HG02642 (cell line): ENCODE results near the gene ZC3H15.
"Not testable (repeated sequence)": the region's sequence is repeated elsewhere in the genome, so short reads cannot be mapped to it uniquely, and the experiment has no call there.

ENCODE experiments used
- ATAC-seq: cut with Tn5 transposase; IDR thresholded peaks from one replicate; pipeline ENCODE4 v1.9.1; 2021; ENCODE audit warnings: mild to moderate bottlenecking; ENCODE audit not compliant: unreplicated experiment, poor library complexity

ZC3H15 gene

DNA sequence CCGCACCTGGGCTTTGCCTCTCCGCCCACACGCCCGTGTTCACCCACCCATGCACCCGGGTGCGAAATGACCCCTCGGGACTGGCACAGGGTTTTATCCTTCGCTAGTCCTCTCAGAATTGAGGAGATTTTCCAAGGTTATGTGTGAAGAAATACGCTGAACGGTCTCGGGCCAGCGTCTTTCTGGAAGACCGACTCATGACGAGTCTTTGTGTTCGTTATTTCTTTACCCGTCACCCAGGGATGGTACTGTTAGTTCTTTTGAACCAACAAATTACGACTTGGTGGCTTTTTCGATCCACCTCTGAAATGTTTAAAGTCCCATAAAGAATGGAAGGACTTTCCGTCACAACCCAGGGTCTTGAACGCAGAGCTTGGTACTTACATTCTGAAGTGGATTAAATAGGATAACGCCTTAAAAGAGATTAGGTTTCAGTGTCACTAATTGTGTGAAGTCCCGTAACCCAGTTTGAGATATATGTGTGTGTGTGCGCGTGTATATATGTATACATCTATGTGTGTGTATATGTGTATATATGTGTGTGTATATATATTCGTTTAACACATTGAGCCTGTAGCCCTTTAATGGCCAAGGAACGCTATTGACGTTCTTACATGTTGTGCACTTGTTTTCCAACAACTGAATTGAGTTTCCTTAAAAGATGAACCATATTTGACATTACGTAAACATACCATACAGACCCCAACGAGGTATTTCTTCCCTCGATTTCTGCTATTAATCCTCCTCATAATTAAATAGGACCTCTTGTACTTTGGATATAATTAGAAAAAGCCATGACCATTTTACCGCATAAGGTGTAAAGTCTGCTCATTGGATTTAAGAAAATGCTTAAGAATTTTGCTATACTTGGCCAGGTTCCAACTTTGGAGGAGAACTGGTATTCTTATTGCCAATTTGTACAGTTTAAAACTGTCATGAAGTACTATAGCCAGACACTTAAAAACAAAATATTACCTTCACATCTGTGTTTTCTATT is 889 bp downstream of the ZC3H15 start:
- ATAC-seq = no peak

- no peak for ATAC-seq
Observed at GRCh38 chr2:186493564-186494085, 7.6 kb downstream of the ZC3H15 start.

DNA sequence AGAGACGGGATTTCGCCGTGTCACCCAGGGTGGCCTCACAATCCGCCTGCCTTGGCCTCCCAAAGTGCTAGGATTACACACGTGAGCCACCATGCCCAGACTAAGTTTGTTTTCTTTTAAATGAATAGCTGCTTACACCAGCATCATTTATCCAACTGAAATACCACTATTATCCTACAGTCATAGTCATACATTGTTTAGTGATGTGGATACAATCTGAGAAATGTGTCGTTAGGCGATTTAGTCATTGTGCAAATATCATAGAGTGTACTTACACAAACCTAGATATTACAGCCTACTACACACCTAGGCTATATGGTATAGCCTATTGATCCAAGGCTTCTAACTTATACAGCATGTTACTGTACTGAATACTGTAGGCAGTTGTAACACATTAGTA is 10.3 kb downstream of the ZC3H15 start:
- no peak for ATAC-seq

DNA sequence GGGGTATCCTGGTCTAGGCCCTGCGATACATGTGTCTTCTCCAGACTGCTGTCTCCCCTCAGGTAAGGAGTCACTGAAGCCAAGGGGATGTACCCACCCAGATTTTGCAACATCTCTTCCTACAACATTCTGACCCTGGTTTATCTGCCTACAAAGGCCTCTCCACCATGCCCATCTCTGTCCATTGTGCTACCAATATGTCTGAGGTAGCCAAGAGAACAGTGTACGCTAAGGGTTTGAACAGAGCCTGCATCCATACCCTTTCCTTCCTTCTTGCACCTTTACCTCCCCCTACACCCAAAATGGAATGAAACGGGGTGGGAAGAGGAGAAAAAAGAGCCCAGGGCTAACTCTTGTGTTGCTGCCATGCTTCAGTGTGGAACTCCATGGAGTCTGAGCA is 11.9 kb downstream of the ZC3H15 start:
- ATAC-seq = no peak

GRCh38 chr2:186498834-186499233 is 12.8 kb downstream of the ZC3H15 start:
- no peak for ATAC-seq

DNA sequence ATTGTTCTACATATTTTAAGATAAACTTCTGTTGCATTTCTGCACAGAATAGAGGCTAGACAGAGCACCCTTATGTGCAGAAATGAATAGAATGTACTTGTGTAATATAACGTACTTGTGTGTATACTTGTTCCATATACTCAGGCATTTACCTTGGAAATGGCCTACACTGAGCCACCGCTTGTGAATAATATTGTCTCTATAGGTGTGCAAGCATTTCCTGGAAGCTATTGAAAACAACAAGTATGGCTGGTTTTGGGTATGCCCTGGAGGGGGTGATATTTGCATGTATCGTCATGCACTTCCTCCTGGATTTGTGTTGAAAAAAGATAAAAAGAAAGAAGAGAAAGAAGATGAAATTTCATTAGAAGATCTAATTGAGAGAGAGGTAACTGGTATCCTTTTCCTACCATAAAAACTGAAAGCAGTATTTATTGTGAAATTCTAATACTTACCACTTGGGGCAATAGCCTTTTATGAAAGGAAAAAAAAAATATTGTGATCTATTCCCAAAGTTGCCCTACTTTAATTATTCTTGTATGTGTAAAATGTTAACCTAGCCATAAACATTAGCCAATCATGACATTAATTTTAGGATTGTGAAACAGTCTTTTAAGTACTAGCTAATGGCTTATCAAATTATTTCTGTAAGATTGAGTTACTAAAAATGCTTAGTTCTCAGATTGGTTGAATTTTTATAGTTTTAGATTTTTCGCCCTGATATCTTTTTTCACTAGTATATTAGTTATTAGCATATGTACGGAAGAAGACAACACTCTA is 18.0 kb downstream of the ZC3H15 start:
- peak; percentile 58 for ATAC-seq

DNA sequence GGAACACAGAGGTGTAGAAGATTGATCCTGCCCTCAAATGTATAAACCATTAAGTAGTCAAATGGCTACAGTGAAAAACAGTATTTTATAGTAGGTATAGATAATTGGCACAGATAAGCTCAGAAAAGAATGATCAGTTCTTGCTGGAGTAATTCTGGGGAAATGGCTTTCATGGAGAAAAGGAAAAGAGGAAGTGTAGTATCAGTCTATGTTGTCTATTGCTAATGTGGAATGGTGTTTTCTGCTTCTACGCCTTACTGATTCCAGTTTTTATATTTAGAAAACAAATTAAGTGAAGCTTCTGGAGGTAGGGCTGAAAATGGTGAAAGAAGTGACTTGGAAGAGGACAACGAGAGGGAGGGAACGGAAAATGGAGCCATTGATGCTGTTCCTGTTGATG is 22.2 kb downstream of the ZC3H15 start:
- no peak for ATAC-seq

- no peak for ATAC-seq
Observed at GRCh38 chr2:186515376-186515775, 29.3 kb downstream of the ZC3H15 start.

DNA sequence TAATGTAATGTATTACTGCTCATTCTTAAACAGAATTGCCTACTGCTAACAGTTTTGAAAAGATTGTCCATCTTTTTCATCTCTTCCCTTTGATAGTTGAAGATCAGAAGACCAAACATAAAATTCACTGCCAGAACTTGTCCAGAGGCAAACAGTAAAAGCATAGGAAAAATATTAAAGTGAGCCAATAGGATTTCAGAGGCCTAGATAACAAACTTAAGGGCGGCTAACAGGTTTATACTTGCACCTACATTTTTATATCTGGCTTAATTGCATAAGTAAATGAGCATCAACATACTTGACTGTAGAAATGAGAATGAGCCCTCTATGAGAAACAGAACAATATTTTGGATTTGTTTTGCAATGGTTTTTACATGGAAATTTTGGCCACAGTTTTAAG is 30.3 kb downstream of the ZC3H15 start:
- ATAC-seq = no peak

GRCh38 chr2:186517090-186517489 is 31.0 kb downstream of the ZC3H15 start:
- ATAC-seq = no peak

- no peak for ATAC-seq
Observed at GRCh38 chr2:186518291-186518690, 32.2 kb downstream of the ZC3H15 start.

DNA sequence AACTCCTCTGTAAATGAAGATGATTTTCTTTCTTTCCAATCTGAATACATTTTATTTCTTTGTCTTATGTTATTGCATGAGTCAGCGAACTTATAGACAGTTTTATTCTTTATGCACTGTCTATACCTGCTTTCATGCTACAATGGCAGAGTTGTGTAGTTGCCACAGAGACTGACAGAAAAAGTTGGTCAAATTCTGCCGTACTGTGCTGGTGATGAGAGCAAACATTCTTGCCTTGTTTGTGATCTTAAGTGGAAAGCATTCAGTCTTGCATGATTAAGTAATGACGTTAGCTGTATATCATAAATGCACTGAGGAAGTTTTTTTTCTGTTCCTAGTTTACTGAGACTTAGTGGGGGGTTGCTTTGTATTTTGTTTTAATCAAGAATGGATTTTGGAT is 32.9 kb downstream of the ZC3H15 start:
- ATAC-seq = no peak

- ATAC-seq = not testable (repeated sequence)
Observed at GRCh38 chr2:186521570-186522153, 35.6 kb downstream of the ZC3H15 start.

GRCh38 chr2:186522450-186522849 is 36.4 kb downstream of the ZC3H15 start:
- no peak for ATAC-seq

DNA sequence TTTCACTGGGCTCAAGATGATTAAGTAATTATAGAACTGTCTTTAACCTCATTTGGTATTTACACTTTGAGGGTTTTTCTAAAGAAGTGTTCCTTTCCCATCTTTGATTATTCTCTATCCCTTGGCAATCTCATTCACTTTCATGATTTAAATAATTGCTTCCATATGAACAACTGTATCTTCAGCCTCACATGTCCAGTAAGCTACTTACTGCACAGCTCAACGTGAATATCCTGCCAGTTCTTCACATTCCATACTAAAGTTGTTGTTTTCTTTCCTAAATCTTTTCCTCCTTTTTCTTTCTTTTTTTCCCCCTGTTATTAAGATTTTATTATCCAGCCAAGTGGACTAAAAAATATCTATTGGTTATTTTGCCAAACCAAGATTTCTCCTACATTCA is 37.7 kb downstream of the ZC3H15 start:
- ATAC-seq = no peak

- no peak for ATAC-seq
Observed at GRCh38 chr2:186526281-186526680, 40.2 kb downstream of the ZC3H15 start.

DNA sequence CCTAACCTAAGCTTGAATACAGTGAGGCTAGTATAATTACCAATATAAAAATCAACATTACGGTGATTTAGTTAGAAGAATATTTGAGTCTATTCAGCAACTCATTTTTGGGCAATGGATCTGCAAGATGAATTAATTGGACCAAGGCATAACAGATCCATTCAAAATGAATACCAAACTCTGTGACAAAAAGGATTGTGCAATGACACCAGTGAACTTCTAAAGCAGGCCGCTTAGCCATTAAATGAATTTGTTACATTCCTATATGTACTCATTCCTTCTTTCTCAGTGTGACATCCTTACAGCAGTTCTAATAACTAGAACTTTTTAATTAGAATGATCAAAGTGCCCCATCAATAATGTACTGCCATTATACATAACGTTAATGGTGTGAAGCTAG is 44.3 kb downstream of the ZC3H15 start:
- ATAC-seq = no peak

- no peak for ATAC-seq
Observed at GRCh38 chr2:186531257-186531775, 45.3 kb downstream of the ZC3H15 start.

DNA sequence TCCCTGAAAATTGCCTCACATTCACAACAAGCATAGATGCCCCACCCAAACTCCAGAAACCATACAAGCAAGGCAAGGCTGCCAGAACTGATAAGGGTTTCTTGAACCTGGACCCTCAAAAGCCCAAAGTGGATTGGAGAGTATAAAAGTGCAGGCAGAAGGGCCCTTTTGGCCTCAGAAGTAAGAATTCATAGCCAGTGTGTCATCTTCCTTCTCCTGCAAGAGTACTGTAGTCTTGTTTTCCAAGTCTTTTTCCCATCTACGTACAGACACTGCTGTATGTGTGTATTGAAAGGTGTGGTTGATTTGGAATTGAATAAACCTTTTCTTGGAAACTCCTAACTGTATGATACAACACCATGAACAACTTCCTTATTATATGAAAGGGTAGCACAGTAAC is 46.8 kb downstream of the ZC3H15 start:
- ATAC-seq = no peak

- ATAC-seq = no peak
Observed at GRCh38 chr2:186533717-186534116, 47.7 kb downstream of the ZC3H15 start.
